HG03432 (cell line): ENCODE measurements around the gene CCR2.
"Not testable (repeated sequence)": the region's sequence is repeated elsewhere in the genome, so short reads cannot be mapped to it uniquely, and the experiment has no call there.

Experiments used
- ATAC-seq: cut with Tn5 transposase; IDR thresholded peaks from one replicate; pipeline ENCODE4 v1.9.1; 2021; ENCODE audit warnings: mild to moderate bottlenecking, moderate library complexity; ENCODE audit not compliant: unreplicated experiment

Gene CCR2

GRCh38 chr3:46375814-46376213, 21.9 kb downstream of the CCR2 start:
- no peak for ATAC-seq

DNA sequence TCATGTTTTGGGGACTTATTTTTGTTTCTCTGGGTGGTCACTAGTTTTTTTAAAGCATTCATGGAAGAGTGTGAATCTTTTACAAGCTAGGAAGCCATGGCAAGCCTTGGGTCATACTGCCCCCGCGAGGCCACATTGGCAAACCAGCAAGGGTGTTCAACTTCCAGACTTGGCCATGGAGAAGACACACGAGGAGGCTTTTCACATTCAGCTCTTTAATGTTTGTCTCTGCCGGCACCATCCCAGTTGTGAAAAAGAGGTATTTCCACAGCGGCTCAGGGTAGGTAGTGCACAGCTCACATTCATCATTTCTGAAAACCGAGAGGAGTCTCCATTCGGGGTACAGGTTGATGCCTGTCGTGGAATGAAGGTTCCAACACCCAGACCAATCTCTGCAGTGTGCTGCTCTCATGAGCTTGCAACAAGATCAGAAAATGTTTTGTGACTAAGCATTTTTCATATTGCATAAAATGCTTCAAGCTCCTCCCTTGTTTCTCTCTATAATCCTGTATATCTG, 24.6 kb downstream of the CCR2 start:
- no peak for ATAC-seq

DNA sequence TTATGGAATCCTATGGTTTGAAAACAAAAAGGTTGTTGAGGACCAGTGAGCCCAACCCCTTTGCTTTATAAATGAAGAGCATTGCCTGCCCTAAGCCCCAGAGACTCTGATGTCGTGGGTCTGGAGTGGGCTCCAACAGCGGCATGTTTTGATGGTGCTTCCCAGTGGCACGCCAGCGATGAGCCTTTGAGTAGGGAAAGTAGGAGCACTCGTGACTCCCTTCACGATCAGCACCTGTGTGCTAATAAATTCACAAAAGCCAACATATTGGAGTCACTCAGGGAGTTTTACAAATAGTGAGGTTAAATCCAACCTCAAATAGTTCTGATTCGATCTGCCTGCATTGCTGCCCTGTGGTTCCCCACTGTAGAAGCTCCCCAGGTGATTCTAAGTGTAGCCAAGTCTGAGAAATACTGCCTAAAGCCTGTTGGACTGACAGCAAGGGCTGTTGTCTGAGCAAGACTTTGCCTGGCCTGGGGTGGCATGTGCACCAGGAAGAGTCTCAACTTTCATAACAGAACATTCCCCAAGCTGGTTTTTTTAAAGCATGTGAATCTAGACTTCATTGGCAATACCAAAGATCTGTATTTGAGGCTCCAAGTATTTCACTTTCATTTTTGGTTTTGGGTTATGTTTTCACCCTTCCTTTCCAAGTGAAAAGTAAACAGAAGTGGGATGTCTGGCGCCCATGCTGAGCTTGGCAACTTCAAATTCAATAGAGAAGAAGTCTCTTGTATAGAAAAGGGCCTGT, 26.7 kb downstream of the CCR2 start:
- ATAC-seq = no peak

DNA sequence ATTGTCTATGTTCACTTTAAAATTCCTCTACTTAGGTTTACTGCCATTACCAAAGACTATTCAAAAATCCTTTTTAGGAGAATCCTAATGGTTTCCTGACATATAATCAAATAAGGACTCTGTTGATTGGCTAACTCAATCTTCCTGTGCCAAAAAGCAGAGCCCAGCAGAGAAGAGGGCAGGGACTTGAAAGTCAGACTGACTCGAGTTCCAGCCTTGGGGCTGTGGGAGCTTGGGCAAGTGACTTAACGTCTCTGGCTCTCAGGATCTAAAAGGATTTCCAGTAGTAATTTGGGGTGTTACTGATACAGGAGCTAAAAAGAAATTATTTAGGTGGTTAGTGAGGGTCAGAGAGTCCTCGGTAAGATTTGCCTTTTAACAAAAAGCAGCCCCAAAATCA, 27.7 kb downstream of the CCR2 start:
- no peak for ATAC-seq

DNA sequence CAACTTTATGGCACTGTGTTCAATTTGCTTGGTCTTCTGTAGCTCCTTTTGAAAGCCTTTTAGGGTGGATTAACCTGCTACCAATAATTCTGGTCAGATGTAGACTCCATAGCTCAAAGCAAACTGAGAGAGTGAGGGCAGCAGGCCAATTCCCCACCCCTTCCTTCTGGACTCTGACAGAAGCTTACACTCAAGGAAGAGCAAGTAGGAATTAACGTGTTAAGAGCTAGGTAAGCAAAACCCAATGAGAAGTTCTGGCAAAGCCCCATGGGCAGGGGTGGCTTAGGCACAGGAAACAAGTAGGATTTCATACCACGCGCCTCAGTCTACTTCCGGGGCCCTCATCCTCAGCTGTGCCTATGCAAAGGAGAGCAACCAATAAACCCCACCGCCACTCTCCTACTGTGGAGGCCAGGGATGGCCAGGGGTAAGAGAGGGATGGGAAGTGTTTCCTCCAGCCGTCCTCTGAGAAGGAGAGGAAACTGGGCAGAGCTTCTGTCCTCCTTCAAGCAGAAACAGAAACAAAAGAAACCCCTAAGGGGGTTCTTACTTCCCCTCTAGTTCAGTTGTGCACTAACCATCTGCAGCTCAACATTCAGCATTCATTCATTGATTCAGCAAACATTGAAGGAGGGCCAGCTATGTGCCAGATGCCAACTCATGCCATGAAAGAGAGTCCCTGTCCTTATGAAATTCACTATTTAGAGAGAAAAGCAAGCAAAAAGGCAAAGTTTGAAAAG, 29.5 kb downstream of the CCR2 start:
- no peak for ATAC-seq

DNA sequence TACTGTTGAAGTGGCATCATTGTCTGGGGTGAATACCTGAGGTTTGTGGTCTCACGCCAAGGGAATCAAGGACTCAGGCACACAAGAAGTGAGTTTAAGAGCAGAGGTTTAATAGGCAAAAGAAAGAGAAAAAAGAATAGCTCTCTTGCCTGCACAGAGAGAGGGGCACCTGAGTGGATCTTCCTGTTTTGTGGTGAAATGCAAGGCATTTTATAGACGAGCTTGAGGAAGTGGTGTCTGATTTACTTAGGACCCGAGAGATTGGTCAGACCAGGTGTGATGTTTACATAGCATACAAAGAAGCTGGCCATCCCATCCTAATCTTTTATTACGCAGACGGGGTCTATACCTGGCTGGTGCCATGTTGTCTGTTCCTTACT, 30.0 kb downstream of the CCR2 start:
- ATAC-seq = no peak

- ATAC-seq = no peak
These were observed 32.3 kb downstream of the CCR2 start for GRCh38 chr3:46386205-46386604.

GRCh38 chr3:46388847-46389246, 34.9 kb downstream of the CCR2 start:
- not testable (repeated sequence) for ATAC-seq

DNA sequence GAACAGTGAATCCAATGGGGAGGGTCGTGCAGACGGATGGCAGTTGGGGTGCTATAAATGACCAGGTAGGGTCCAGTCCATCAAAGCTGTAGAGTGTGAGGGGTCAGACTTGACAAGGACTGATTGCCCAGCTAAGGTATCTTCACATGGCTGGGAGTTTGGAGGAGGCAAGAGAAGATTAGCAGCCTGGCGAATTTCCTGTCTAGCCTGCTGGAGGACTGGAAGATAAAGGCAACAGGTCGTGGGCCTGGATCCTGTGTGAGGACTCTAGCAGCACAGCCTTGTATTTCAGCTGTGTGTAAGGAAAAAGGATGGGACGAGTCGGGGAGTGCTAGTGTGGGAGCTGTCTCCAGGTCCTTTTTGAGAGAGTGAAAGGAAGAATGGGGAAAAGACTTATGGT, 35.4 kb downstream of the CCR2 start:
- ATAC-seq = no peak

- not testable (repeated sequence) for ATAC-seq
These were observed 37.6 kb downstream of the CCR2 start for GRCh38 chr3:46391526-46391925.

DNA sequence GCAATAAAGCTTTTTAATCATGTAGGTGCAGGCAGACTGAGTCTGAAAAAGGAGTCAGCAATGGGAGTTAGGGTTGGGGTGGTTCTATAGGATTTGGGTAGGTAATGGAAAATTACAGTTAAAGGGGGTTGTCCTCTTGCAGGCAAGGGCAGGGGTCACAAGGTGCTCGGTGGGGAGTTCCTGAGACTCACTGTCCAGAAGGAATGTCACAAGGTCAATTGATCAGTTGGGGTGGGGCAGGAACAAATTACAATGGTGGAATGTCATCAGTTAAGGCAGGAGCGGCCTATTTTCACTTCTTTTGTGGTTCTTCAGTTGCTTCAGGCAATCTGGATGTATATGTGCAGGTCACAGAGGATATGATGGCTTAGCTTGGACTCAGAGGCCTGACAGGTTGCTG, 39.1 kb downstream of the CCR2 start:
- ATAC-seq = no peak

GRCh38 chr3:46393554-46394434, 39.9 kb downstream of the CCR2 start:
- no peak for ATAC-seq

GRCh38 chr3:46395210-46395661, 41.3 kb downstream of the CCR2 start:
- no peak for ATAC-seq

DNA sequence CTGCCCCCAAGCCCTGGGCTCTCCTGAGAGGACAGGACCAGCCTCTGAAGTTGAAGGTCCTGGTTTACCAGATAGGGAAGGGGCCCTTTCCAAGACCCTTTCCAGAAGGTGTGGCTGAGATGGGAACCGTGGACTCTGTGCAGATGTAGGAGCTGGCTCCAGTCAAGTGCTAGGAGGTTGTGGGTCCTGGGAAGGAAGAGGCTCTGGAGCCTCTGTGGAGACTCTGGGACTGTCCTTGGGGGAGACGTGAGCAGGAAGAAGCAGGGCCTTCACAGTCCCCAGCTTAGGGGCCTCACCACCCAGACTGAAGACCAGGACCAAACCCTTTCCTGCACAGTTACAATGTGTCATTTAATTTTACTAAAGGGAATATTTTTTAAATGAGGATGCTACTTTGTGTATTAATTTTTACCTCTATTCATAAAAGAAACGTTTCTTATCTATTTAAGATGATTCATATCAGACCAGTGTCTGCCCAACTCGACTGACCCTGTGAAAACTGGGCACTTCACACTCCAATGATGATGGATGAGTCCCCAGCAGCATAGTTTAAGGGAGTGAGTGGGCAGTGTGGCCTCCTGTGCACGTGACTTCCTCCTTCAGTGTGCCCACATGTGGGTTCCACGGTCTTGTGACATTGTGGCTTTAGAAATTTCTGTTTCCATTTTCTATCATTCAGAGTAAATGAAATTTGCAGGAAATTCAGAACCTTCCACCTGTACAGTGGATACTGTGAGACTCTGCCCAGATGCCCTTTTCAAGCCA, 42.0 kb downstream of the CCR2 start:
- no peak for ATAC-seq

- ATAC-seq = no peak
These were observed 43.2 kb downstream of the CCR2 start for GRCh38 chr3:46397111-46397510.

DNA sequence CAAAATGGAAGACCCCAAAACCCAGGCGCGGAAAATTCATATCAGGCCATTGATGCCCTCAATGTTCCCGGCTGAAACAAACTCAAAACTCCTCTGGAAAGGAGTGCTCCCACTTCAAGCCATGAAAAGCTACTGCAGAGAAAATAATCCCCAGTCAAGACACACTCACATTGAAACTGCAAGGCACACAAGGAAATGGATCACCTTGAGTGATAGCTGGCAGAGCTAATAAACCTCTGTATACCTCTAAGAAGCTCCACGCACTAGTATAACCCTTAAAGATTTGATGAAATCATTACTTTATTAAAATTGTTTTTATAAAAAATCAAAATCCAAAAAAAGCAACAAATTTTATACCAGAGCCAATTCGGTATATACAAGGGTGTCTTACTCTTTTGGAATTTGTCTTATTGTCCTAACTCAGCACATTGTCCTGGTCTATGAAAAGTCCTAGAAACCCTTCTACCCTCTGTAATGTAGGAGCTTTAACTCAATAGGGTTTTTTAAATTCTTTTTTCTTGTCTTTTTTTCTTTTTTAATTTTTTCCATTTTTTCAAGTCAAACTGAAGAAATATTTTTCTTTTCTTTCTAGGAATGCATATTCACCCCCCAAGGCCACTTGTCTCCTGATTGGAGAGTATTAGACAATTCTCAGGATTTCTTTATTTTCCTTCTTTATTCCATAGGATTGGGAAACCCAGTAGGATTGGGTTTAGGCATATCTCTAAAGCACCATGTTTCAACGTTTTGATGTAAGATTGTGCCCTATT, 44.5 kb downstream of the CCR2 start:
- ATAC-seq = no peak

GRCh38 chr3:46399098-46399497, 45.2 kb downstream of the CCR2 start:
- ATAC-seq = no peak

GRCh38 chr3:46399557-46399956, 45.6 kb downstream of the CCR2 start:
- no peak for ATAC-seq

GRCh38 chr3:46400000-46400734, 46.3 kb downstream of the CCR2 start:
- no peak for ATAC-seq
